GM23338 (cell line): Measurements from ENCODE around the gene ANKRD44. TPM values are rescaled to one million over a fixed set of nuclear protein-coding genes. Genes with fewer than 3 reads are reported as not detected.

Source experiments
- ATAC-seq: fragments of 200-7000 bp; cut with Tn5 transposase; 3 replicates; pipeline ENCODE4 v1.9.1; 2020
- DNase-seq: peaks from one replicate; pipeline ENCODE4 v3.0.0-alpha.2; 2015; ENCODE audit warnings: low spot score
- H2AFZ ChIP-seq: fragments of 200-600 bp; sonication (generic); 2 replicates; pipeline ENCODE4 v1.8.0; 2016; ENCODE audit warnings: antibody characterized with exemption, mild to moderate bottlenecking, moderate library complexity
- H3F3A ChIP-seq: fragments of 200-600 bp; sonication (generic); replicated peaks from 2 replicates; pipeline ENCODE4 v1.8.0; 2017; ENCODE audit warnings: antibody characterized with exemption, mixed run types, low read depth
- H3K27ac ChIP-seq: fragments of 200-600 bp; sonication (generic); 2 replicates; pipeline ENCODE4 v1.6.1; 2016; ENCODE audit warnings: low read depth
- H3K27me3 ChIP-seq: fragments of 200-600 bp; sonication (generic); 2 replicates; pipeline ENCODE4 v1.8.0; 2016; ENCODE audit warnings: mild to moderate bottlenecking, mixed run types, moderate library complexity; ENCODE audit not compliant: insufficient read depth
- H3K36me3 ChIP-seq: fragments of 200-600 bp; sonication (generic); 2 replicates; pipeline ENCODE4 v1.8.0; 2016; ENCODE audit warnings: mild to moderate bottlenecking; ENCODE audit not compliant: insufficient read depth
- H3K4me1 ChIP-seq: fragments of 200-600 bp; sonication (generic); 2 replicates; pipeline ENCODE4 v1.8.0; 2016; ENCODE audit warnings: mild to moderate bottlenecking, moderate library complexity; ENCODE audit not compliant: insufficient read depth
- H3K4me2 ChIP-seq: fragments of 200-600 bp; sonication (generic); 2 replicates; pipeline ENCODE4 v1.7.1; 2017; ENCODE audit warnings: mixed run types
- H3K4me3 ChIP-seq: fragments of 200-600 bp; sonication (generic); 2 replicates; pipeline ENCODE4 v1.6.1; 2016; ENCODE audit warnings: mixed run types
- H3K79me2 ChIP-seq: fragments of 200-600 bp; sonication (generic); replicated peaks from 2 replicates; pipeline ENCODE4 v1.8.0; 2017; ENCODE audit warnings: mild to moderate bottlenecking; ENCODE audit not compliant: insufficient read depth
- H3K9me2 ChIP-seq: fragments of 200-600 bp; sonication (generic); 2 replicates; pipeline ENCODE4 v1.8.0; 2017; ENCODE audit not compliant: insufficient read depth
- H4K20me1 ChIP-seq: fragments of 200-600 bp; sonication (generic); replicated peaks from 2 replicates; pipeline ENCODE4 v1.8.0; 2017; ENCODE audit warnings: mild to moderate bottlenecking; ENCODE audit not compliant: insufficient read depth
- H3K27ac Mint-ChIP-seq: 2 replicates; pipeline ENCODE4 v1.8.0; 2020; ENCODE audit warnings: inconsistent platforms, mild to moderate bottlenecking, moderate library complexity, mixed read lengths
- H3K27me3 Mint-ChIP-seq: 3 replicates; pipeline ENCODE4 v1.8.0; 2022; ENCODE audit warnings: low read depth, mild to moderate bottlenecking, moderate library complexity, mixed read lengths, inconsistent platforms; ENCODE audit not compliant: insufficient read depth, poor library complexity
- H3K36me3 Mint-ChIP-seq: 3 replicates; pipeline ENCODE4 v1.8.0; 2021; ENCODE audit warnings: low read depth, mild to moderate bottlenecking, inconsistent platforms, moderate library complexity, mixed read lengths
- H3K4me1 Mint-ChIP-seq: 3 replicates; pipeline ENCODE4 v1.8.0; 2020; ENCODE audit warnings: mild to moderate bottlenecking, inconsistent platforms, mixed read lengths
- H3K4me3 Mint-ChIP-seq: 3 replicates; pipeline ENCODE4 v1.8.0; 2021; ENCODE audit warnings: moderate library complexity, mild to moderate bottlenecking, inconsistent platforms, mixed read lengths
- H3K9me3 Mint-ChIP-seq: 3 replicates; pipeline ENCODE4 v1.8.0; 2020; ENCODE audit warnings: moderate library complexity, mild to moderate bottlenecking, inconsistent platforms, mixed read lengths
- CREB1 ChIP-seq: fragments of 250-450 bp; sonication (Bioruptor Pico); IDR thresholded peaks from 2 replicates; pipeline ENCODE4 v1.5.0; 2020; ENCODE audit warnings: low read depth, mild to moderate bottlenecking, moderate library complexity
- ETS1 ChIP-seq: IDR thresholded peaks from 2 replicates; pipeline ENCODE4 v1.6.1; 2016; ENCODE audit warnings: antibody characterized with exemption
- EZH2phosphoT487 ChIP-seq: fragments of 200-600 bp; sonication (generic); IDR thresholded peaks from one replicate; pipeline ENCODE4 v1.8.1; 2018; ENCODE audit warnings: antibody characterized with exemption; ENCODE audit not compliant: unreplicated experiment
- POLR2AphosphoS5 ChIP-seq: IDR thresholded peaks from 2 replicates; pipeline ENCODE4 v1.6.1; 2016; ENCODE audit warnings: antibody characterized with exemption, low read depth
- REST ChIP-seq: IDR thresholded peaks from one replicate; pipeline ENCODE4 v1.6.1; 2018; ENCODE audit warnings: antibody characterized with exemption; ENCODE audit not compliant: unreplicated experiment
- ZNF114 ChIP-seq: fragments of 250-450 bp; sonication (Bioruptor Pico); IDR thresholded peaks from 2 replicates; pipeline ENCODE4 v1.5.0; 2020; ENCODE audit warnings: mild to moderate bottlenecking, moderate library complexity
- polyA plus RNA-seq: library from polyadenylated mRNA; unstranded; fragments of >200 nt; fragmentation: Nextera tagmentation; extraction: Ambion mirVana; gene quantifications from 2 replicates; pipeline ENCODE4 v1.2.1, GENCODE V29; 2016
- total RNA-seq: library from RNA; depleted of rRNA; stranded (reverse); fragments of >200 nt; shearing (Covaris generic); gene quantifications from 2 replicates; pipeline ENCODE4 v1.2.3, GENCODE V29; 2014

The ANKRD44 gene
- total and polyA plus RNA-seq, 2 experiments from 2014 or later, result 0.44 to 0.56 TPM

- no peaks in the 10 kb centered on the region for H3K36me3 ChIP-seq
- peaks cover 19% of the 10 kb centered on the region for H3K4me1 ChIP-seq
- H3K9me2 ChIP-seq, result no peaks in the 10 kb centered on the region
- TF ChIP-seq EZH2phosphoT487, result no peak
- H3K4me2 ChIP-seq, result no peak overlapping the region
- H3K27ac ChIP-seq, result no peak overlapping the region
- DNase-seq (no peak), ATAC-seq (no peak)
- H3F3A ChIP-seq, result no peaks in the 10 kb centered on the region
- Mint-ChIP-seq H3K9me3 (peaks cover 15% of the 10 kb centered on the region), H3K4me1 (peaks cover 25% of the 10 kb centered on the region), H3K4me3 (no peak overlapping the region), H3K36me3 (peaks cover 14% of the 10 kb centered on the region), H3K27me3 (no peaks in the 10 kb centered on the region), H3K27ac (no peak overlapping the region; the same call in 1 of the 2 replicates)
- no peaks in the 10 kb centered on the region for H3K27me3 ChIP-seq
- no peaks in the 10 kb centered on the region for H3K79me2 ChIP-seq
- H4K20me1 ChIP-seq, result no peaks in the 10 kb centered on the region
- H3K4me3 ChIP-seq, result no peak overlapping the region
- H2AFZ ChIP-seq, result no peak overlapping the region
These were observed 346.6 kb downstream of the ANKRD44 start for GRCh38 chr2:196963961-196964360.

GRCh38 chr2:196963043-196963442 lies 347.5 kb downstream of the ANKRD44 start:
- peaks cover 30% of the 10 kb centered on the region for H3K4me1 Mint-ChIP-seq
- no peak overlapping the region for H2AFZ ChIP-seq
- no peaks in the 10 kb centered on the region for H3K36me3 ChIP-seq
- H3K4me3 Mint-ChIP-seq, result no peak overlapping the region
- ATAC-seq (no peak), DNase-seq (no peak)
- peaks cover 7% of the 10 kb centered on the region for H3K36me3 Mint-ChIP-seq
- H3K4me1 ChIP-seq, result peaks cover 22% of the 10 kb centered on the region
- peaks cover 8% of the 10 kb centered on the region for H3K9me3 Mint-ChIP-seq
- H3K27ac ChIP-seq, result no peak overlapping the region
- no peaks in the 10 kb centered on the region for H4K20me1 ChIP-seq
- H3K27me3 ChIP-seq, result no peaks in the 10 kb centered on the region
- no peak overlapping the region for H3K4me2 ChIP-seq
- H3K9me2 ChIP-seq, result no peaks in the 10 kb centered on the region
- no peak overlapping the region for H3K27ac Mint-ChIP-seq
- no peaks in the 10 kb centered on the region for H3F3A ChIP-seq
- H3K4me3 ChIP-seq, result no peak overlapping the region
- TF ChIP-seq CREB1 (CRISPR knock-in tag), result no peak
- no peaks in the 10 kb centered on the region for H3K79me2 ChIP-seq
- H3K27me3 Mint-ChIP-seq, result no peaks in the 10 kb centered on the region

- H3K4me2 ChIP-seq, result no peak overlapping the region
- H2AFZ ChIP-seq, result no peak overlapping the region
- H3K79me2 ChIP-seq, result no peaks in the 10 kb centered on the region
- Mint-ChIP-seq H3K4me3 (no peak overlapping the region), H3K27me3 (no peaks in the 10 kb centered on the region), H3K27ac (no peak overlapping the region), H3K36me3 (peaks cover 2% of the 10 kb centered on the region; the same call in 2 of the 3 replicates), H3K9me3 (peaks cover 2% of the 10 kb centered on the region; the same call in 2 of the 3 replicates), H3K4me1 (peaks cover 32% of the 10 kb centered on the region)
- H4K20me1 ChIP-seq, result no peaks in the 10 kb centered on the region
- ATAC-seq, result no peak
- H3K9me2 ChIP-seq, result no peaks in the 10 kb centered on the region
- H3K36me3 ChIP-seq, result no peaks in the 10 kb centered on the region
- H3K27me3 ChIP-seq, result no peaks in the 10 kb centered on the region
- no peak for DNase-seq
- H3F3A ChIP-seq, result no peaks in the 10 kb centered on the region
- H3K4me1 ChIP-seq, result peaks cover 28% of the 10 kb centered on the region
- H3K27ac ChIP-seq, result no peak overlapping the region
- H3K4me3 ChIP-seq, result no peak overlapping the region
- no peak for TF ChIP-seq ZNF114 (CRISPR knock-in tag)
- TF ChIP-seq REST, result no peak
- no peak for TF ChIP-seq ETS1
- TF ChIP-seq POLR2AphosphoS5, result no peak
These were observed 348.3 kb downstream of the ANKRD44 start for GRCh38 chr2:196962325-196962724.
